Transverse colon (tissue), 4 donors: ENCODE results near the gene RALGAPA2. TPM values are rescaled to one million over a fixed set of nuclear protein-coding genes. Genes with fewer than 3 reads are reported as not detected.

Experiments used
- DNase-seq: peaks from one replicate; pipeline ENCODE4 v3.0.0-alpha.2; 2019
- H3K27ac ChIP-seq, 4 donors: fragments of 200-600 bp; sonication (generic); 2 replicates each; pipeline ENCODE4 v1.5.1; 2016 to 2018; ENCODE audit warnings: inconsistent platforms in 4 of 4
- H3K27me3 ChIP-seq: fragments of 200-600 bp; sonication (generic); 2 replicates; pipeline ENCODE4 v1.5.1; 2017; ENCODE audit warnings: inconsistent platforms
- H3K36me3 ChIP-seq, 4 donors: fragments of 200-600 bp; sonication (generic); 2 replicates each; pipeline ENCODE4 v1.5.1; 2017 to 2019; ENCODE audit warnings: inconsistent platforms in 4 of 4
- H3K4me1 ChIP-seq, 4 donors: fragments of 200-600 bp; sonication (generic); 2 replicates each; pipeline ENCODE4 v1.5.1; 2017 to 2020; ENCODE audit warnings: inconsistent platforms in 4 of 4
- H3K4me3 ChIP-seq, 4 donors: fragments of 200-600 bp; sonication (generic); 1 replicate in 1 of 4; 2 replicates in 3 of 4; pipeline versions ENCODE4 v1.5.1 to v1.6.1; 2017 to 2019; ENCODE audit warnings: inconsistent platforms in 4 of 4
- H3K9me3 ChIP-seq, 2 donors: fragments of 200-600 bp; sonication (generic); 2 replicates each; pipeline ENCODE4 v1.5.1; 2017 to 2019; ENCODE audit warnings: inconsistent platforms in 2 of 2
- CTCF ChIP-seq, 5 experiments: fragments of 200-600 bp in 3 of 5; fragments of 450-650 bp in 2 of 5; sonication (generic) in 3 of 5; IDR thresholded peaks; 1 replicate in 2 of 5; 2 replicates in 3 of 5; pipeline ENCODE4 v1.5.1; 2016 to 2017; ENCODE audit warnings: antibody characterized with exemption in 5 of 5, inconsistent platforms in 3 of 5, mild to moderate bottlenecking in 2 of 5, moderate library complexity in 1 of 5
- EP300 ChIP-seq: sonication (generic); formaldehyde crosslinking; IDR thresholded peaks from one replicate; pipeline ENCODE4 v1.6.1; 2017; ENCODE audit warnings: antibody characterized with exemption, low read depth
- POLR2A ChIP-seq: fragments of 450-650 bp; IDR thresholded peaks from one replicate; pipeline ENCODE4 v1.6.1; 2016; ENCODE audit warnings: antibody characterized with exemption, mild to moderate bottlenecking, moderate library complexity
- POLR2AphosphoS5 ChIP-seq, 3 donors: sonication (generic); formaldehyde crosslinking; IDR thresholded peaks; one replicate each; pipeline ENCODE4 v1.6.1; 2016; ENCODE audit warnings: antibody characterized with exemption in 3 of 3
- WGBS, 2 donors: methylation state at CpG; one replicate each; pipeline ENCODE4 v1.1.5; 2018; ENCODE audit warnings: low coverage in 1 of 2; 5-methylcytosine and 5-hydroxymethylcytosine counted together
- in situ Hi-C, 4 donors: fragments of 200-750 bp; cut with MboI; loops; one replicate each; pipeline versions ENCODE4 v1.15.0 to v1.15.1; 2017; ENCODE audit warnings: low sequenced_read_pairs in 3 of 4, low pct_ligation_motif_present in 1 of 4, low pct_unique_long_range_greater_than_20kb in 1 of 4
- intact Hi-C: fragments of 100-400 bp; cut with DNase I; formaldehyde crosslinking; loops from one replicate; pipeline ENCODE4 v1.15.1; 2023; ENCODE audit warnings: low total_unique reads
- total RNA-seq, 4 donors: library from RNA; depleted of rRNA; stranded (reverse); fragments of >200 nt; gene quantifications; one replicate each; pipeline ENCODE4 v1.1.0, GENCODE V29; 2016

RALGAPA2 gene
- total RNA-seq = 10 to 100 TPM; 29.5 to 84.0 (median 66.5) TPM

GRCh38 chr20:20712474-20713243 lies at the start of gene RALGAPA2:
TSS of gene RALGAPA2 (minus strand) at chr20:20712644. CDS start at chr20:20712480, 164 bp downstream.
- in situ Hi-C loops (no loop called here), intact Hi-C loops (no loop called here)
- Histone ChIP-seq H3K9me3 (no peaks in the 10 kb centered on the region), H3K27me3 (no peaks in the 10 kb centered on the region), H3K4me3 (peak within 1 kb of the TSS; percentile 65 to 97 (median 86)), H3K4me1 (peaks cover 10 to 26% (median 22%) of the 10 kb centered on the region in 4 donors), H3K27ac (peak within 1 kb of the TSS; percentile 91 to 93 (median 92)), H3K36me3 (no peaks in the 10 kb centered on the region)
- WGBS, 2 donors = 0% methylated on average over 1 to 35 of the region's 87 CpGs
- peak; percentile 97 for DNase-seq
- TF ChIP-seq POLR2A (no peak), POLR2AphosphoS5 (IDR thresholded peaks at IDR 0.05) (peak; percentile 35 to 65 (median 60)), EP300 (no peak), CTCF (IDR thresholded peaks at IDR 0.05) (peak in 2 of 5 experiments; percentile 11 to 17)

- Histone ChIP-seq H3K27me3 (no peaks in the 10 kb centered on the region), H3K9me3 (no peaks in the 10 kb centered on the region), H3K27ac (no peak overlapping the region), H3K36me3 (no peaks in the 10 kb centered on the region), H3K4me3 (no peak overlapping the region), H3K4me1 (peaks cover 0 to 22% (median 11%) of the 10 kb centered on the region in 4 donors)
- 13 to 43% methylated on average over 1 of the region's 1 CpG for WGBS, 2 donors
- no peak for DNase-seq
- TF ChIP-seq POLR2AphosphoS5 (IDR thresholded peaks at IDR 0.05) (no peak), CTCF (IDR thresholded peaks at IDR 0.05) (no peak), POLR2A (no peak), EP300 (no peak)
- intact Hi-C loops = no loop called here
- in situ Hi-C loops = no loop called here
Observed at GRCh38 chr20:20761301-20761700, 48.9 kb upstream of the RALGAPA2 start.

GRCh38 chr20:20759132-20759531 lies 46.7 kb upstream of the RALGAPA2 start:
- no peaks in the 10 kb centered on the region for H3K9me3 ChIP-seq
- H3K4me3 ChIP-seq = no peak overlapping the region
- no peaks in the 10 kb centered on the region for H3K27me3 ChIP-seq
- H3K4me1 ChIP-seq = peaks cover 0 to 19% (median 8%) of the 10 kb centered on the region in 4 donors
- TF ChIP-seq POLR2AphosphoS5 (IDR thresholded peaks at IDR 0.05) (peak in 1 of 3 donors; percentile 45), POLR2A (no peak)
- in situ Hi-C loops (no loop called here), intact Hi-C loops (no loop called here)
- no peaks in the 10 kb centered on the region for H3K36me3 ChIP-seq
- 18 to 26% methylated on average over 3 to 6 of the region's 6 CpGs for WGBS, 2 donors
- H3K27ac ChIP-seq = peak overlapping the region; percentile 70 to 78 (median 78)
- peak; percentile 59 for DNase-seq

GRCh38 chr20:20755674-20756319 lies 43.4 kb upstream of the RALGAPA2 start:
- 66 to 91% methylated on average over 1 to 6 of the region's 6 CpGs for WGBS, 2 donors
- Histone ChIP-seq H3K36me3 (no peaks in the 10 kb centered on the region), H3K27me3 (no peaks in the 10 kb centered on the region), H3K4me3 (no peak overlapping the region), H3K27ac (no peak overlapping the region), H3K9me3 (no peaks in the 10 kb centered on the region), H3K4me1 (peaks cover 3 to 36% (median 14%) of the 10 kb centered on the region in 4 donors)
- intact Hi-C loops = no loop called here
- TF ChIP-seq POLR2AphosphoS5 (IDR thresholded peaks at IDR 0.05) (no peak), CTCF (IDR thresholded peaks at IDR 0.05) (no peak), EP300 (no peak), POLR2A (no peak)
- in situ Hi-C loops = no loop called here
- DNase-seq = no peak
